ENCODE data around the gene CYP21A2.
"Not testable (repeated sequence)": the region's sequence is repeated elsewhere in the genome, so short reads cannot be mapped to it uniquely, and the experiment has no call there.

The CYP21A2 gene

GRCh38 chr6:32037598-32038524 lies at the start of gene CYP21A2:
Gene CYP21A2, plus strand, starts transcription at chr6:32038415. Its CDS starts 8 bp downstream, at chr6:32038423.
- not testable (repeated sequence) for H3K27me3 Mint-ChIP-seq, H3K27ac Mint-ChIP-seq, H3K4me1 Mint-ChIP-seq, H3K9me3 Mint-ChIP-seq, H3K36me3 Mint-ChIP-seq, H3K4me3 Mint-ChIP-seq
- ATAC-seq: peak; percentile 71

- H3K4me1 Mint-ChIP-seq, H3K4me3 Mint-ChIP-seq, H3K36me3 Mint-ChIP-seq, H3K27me3 Mint-ChIP-seq, H3K9me3 Mint-ChIP-seq, H3K27ac Mint-ChIP-seq, ATAC-seq: not testable (repeated sequence)
These were observed 48.9 kb upstream of the CYP21A2 start for GRCh38 chr6:31989363-31989762.

- H3K36me3 Mint-ChIP-seq, H3K4me3 Mint-ChIP-seq, H3K9me3 Mint-ChIP-seq, H3K27ac Mint-ChIP-seq, H3K4me1 Mint-ChIP-seq, ATAC-seq, H3K27me3 Mint-ChIP-seq: not testable (repeated sequence)
These were observed 43.8 kb upstream of the CYP21A2 start for GRCh38 chr6:31994421-31994820.

GRCh38 chr6:31996385-31996784 lies 41.8 kb upstream of the CYP21A2 start:
- H3K27ac Mint-ChIP-seq, ATAC-seq, H3K4me3 Mint-ChIP-seq, H3K9me3 Mint-ChIP-seq, H3K27me3 Mint-ChIP-seq, H3K4me1 Mint-ChIP-seq, H3K36me3 Mint-ChIP-seq: not testable (repeated sequence)

GRCh38 chr6:32002546-32003268 lies 35.5 kb upstream of the CYP21A2 start:
- H3K27ac Mint-ChIP-seq, H3K9me3 Mint-ChIP-seq, H3K4me1 Mint-ChIP-seq, H3K4me3 Mint-ChIP-seq, ATAC-seq, H3K36me3 Mint-ChIP-seq, H3K27me3 Mint-ChIP-seq: not testable (repeated sequence)

- not testable (repeated sequence) for H3K36me3 Mint-ChIP-seq, H3K27me3 Mint-ChIP-seq, H3K4me1 Mint-ChIP-seq, ATAC-seq, H3K9me3 Mint-ChIP-seq, H3K4me3 Mint-ChIP-seq, H3K27ac Mint-ChIP-seq
These were observed 34.9 kb upstream of the CYP21A2 start for GRCh38 chr6:32003301-32003700.

GRCh38 chr6:32004393-32004792 lies 33.8 kb upstream of the CYP21A2 start:
- H3K27ac Mint-ChIP-seq, H3K4me3 Mint-ChIP-seq, H3K36me3 Mint-ChIP-seq, ATAC-seq, H3K4me1 Mint-ChIP-seq, H3K27me3 Mint-ChIP-seq, H3K9me3 Mint-ChIP-seq: not testable (repeated sequence)

- not testable (repeated sequence) for H3K4me1 Mint-ChIP-seq, H3K27ac Mint-ChIP-seq, H3K4me3 Mint-ChIP-seq, H3K36me3 Mint-ChIP-seq, H3K9me3 Mint-ChIP-seq, H3K27me3 Mint-ChIP-seq
- ATAC-seq: peak; percentile 73
These were observed 33.2 kb upstream of the CYP21A2 start for GRCh38 chr6:32004864-32005537.

- H3K9me3 Mint-ChIP-seq, H3K4me1 Mint-ChIP-seq: not testable (repeated sequence)
These were observed 32.7 kb upstream of the CYP21A2 start for GRCh38 chr6:32005538-32005880.

GRCh38 chr6:32005991-32006529 lies 32.2 kb upstream of the CYP21A2 start:
- H3K4me3 Mint-ChIP-seq, H3K4me1 Mint-ChIP-seq, ATAC-seq, H3K27ac Mint-ChIP-seq, H3K36me3 Mint-ChIP-seq, H3K27me3 Mint-ChIP-seq, H3K9me3 Mint-ChIP-seq: not testable (repeated sequence)

More at GRCh38 chr6:32005538-32005880, 32.7 kb upstream of the CYP21A2 start:
- ATAC-seq, H3K27me3 Mint-ChIP-seq, H3K36me3 Mint-ChIP-seq, H3K27ac Mint-ChIP-seq, H3K4me3 Mint-ChIP-seq: not testable (repeated sequence)

- not testable (repeated sequence) for H3K27ac Mint-ChIP-seq, H3K9me3 Mint-ChIP-seq, H3K4me1 Mint-ChIP-seq, ATAC-seq, H3K27me3 Mint-ChIP-seq, H3K4me3 Mint-ChIP-seq, H3K36me3 Mint-ChIP-seq
These were observed 31.1 kb upstream of the CYP21A2 start for GRCh38 chr6:32007086-32007485.

- H3K4me1 Mint-ChIP-seq, H3K36me3 Mint-ChIP-seq, H3K27me3 Mint-ChIP-seq, H3K4me3 Mint-ChIP-seq, H3K9me3 Mint-ChIP-seq, ATAC-seq, H3K27ac Mint-ChIP-seq: not testable (repeated sequence)
These were observed 30.2 kb upstream of the CYP21A2 start for GRCh38 chr6:32008037-32008436.

- H3K9me3 Mint-ChIP-seq, H3K27me3 Mint-ChIP-seq, H3K4me1 Mint-ChIP-seq, H3K27ac Mint-ChIP-seq, ATAC-seq, H3K36me3 Mint-ChIP-seq, H3K4me3 Mint-ChIP-seq: not testable (repeated sequence)
These were observed 29.6 kb upstream of the CYP21A2 start for GRCh38 chr6:32008616-32009015.

GRCh38 chr6:32009537-32009936 lies 28.7 kb upstream of the CYP21A2 start:
- H3K36me3 Mint-ChIP-seq: not testable (repeated sequence)

GRCh38 chr6:32010856-32011530 lies 27.2 kb upstream of the CYP21A2 start:
- not testable (repeated sequence) for H3K27me3 Mint-ChIP-seq, ATAC-seq, H3K4me3 Mint-ChIP-seq, H3K9me3 Mint-ChIP-seq, H3K4me1 Mint-ChIP-seq, H3K36me3 Mint-ChIP-seq, H3K27ac Mint-ChIP-seq

More at GRCh38 chr6:32009537-32009936, 28.7 kb upstream of the CYP21A2 start:
- not testable (repeated sequence) for H3K4me1 Mint-ChIP-seq, ATAC-seq, H3K27ac Mint-ChIP-seq, H3K4me3 Mint-ChIP-seq, H3K27me3 Mint-ChIP-seq, H3K9me3 Mint-ChIP-seq

Measured in stimulated activated memory B cell treated with anti-CD40 and anti-IgM and Interleukin-4, amounts not matched to agents 10 μg/mL and 1 μg/mL and 100 μg/mL, for 72 hours (primary cell).